A549 (cell line): ENCODE data around the gene BCAS1.

Experiments used
- EP300 ChIP-seq, 2 experiments: fragments of >200 bp; sonication (Bioruptor Twin); formaldehyde crosslinking; IDR thresholded peaks; 2 replicates in 1 of 2; 3 replicates in 1 of 2; pipeline ENCODE4 v1.6.1; 2016 to 2017
- FOSL2 ChIP-seq, 2 experiments: fragments of 450-650 bp in 1 of 2; fragments of >200 bp in 1 of 2; sonication (Bioruptor Twin) in 1 of 2; formaldehyde crosslinking; IDR thresholded peaks; 2 replicates each; pipeline versions ENCODE4 v1.5.0 to v1.6.1; 2016 to 2020; ENCODE audit warnings: mild to moderate bottlenecking in 1 of 2, moderate library complexity in 1 of 2
- MAFK ChIP-seq: fragments of 450-650 bp; IDR thresholded peaks from 2 replicates; pipeline ENCODE4 v1.6.1; 2014; ENCODE audit not compliant: partially characterized antibody
- POLR2A ChIP-seq: IDR thresholded peaks from 2 replicates; pipeline ENCODE4 v1.6.1; 2012; ENCODE audit warnings: mild to moderate bottlenecking, low read length
- SMC3 ChIP-seq: fragments of >200 bp; sonication (Bioruptor Twin); formaldehyde crosslinking; IDR thresholded peaks from 3 replicates; pipeline ENCODE4 v1.6.1; 2018; ENCODE audit warnings: inconsistent platforms
- TF ChIP-seq, protein P1 (sequence below): fragments of >200 bp; sonication (Bioruptor Twin); formaldehyde crosslinking; IDR thresholded peaks from 3 replicates; pipeline ENCODE4 v1.5.1; 2016
- TF ChIP-seq, protein P2 (sequence below): fragments of 450-650 bp; IDR thresholded peaks from 2 replicates; pipeline ENCODE4 v1.6.1; 2014; ENCODE audit warnings: antibody characterized with exemption
- TF ChIP-seq, protein P3 (sequence below): IDR thresholded peaks from 2 replicates; pipeline ENCODE4 v1.6.1; 2012
- TF ChIP-seq, protein P4 (sequence below): IDR thresholded peaks from 2 replicates; pipeline ENCODE4 v1.6.1; 2012
- TF ChIP-seq, protein P5 (sequence below): fragments of 250-450 bp; sonication (Bioruptor Pico); IDR thresholded peaks from 2 replicates; pipeline ENCODE4 v1.5.0; 2020; ENCODE audit warnings: low read depth, mild to moderate bottlenecking, moderate library complexity

DNA sequence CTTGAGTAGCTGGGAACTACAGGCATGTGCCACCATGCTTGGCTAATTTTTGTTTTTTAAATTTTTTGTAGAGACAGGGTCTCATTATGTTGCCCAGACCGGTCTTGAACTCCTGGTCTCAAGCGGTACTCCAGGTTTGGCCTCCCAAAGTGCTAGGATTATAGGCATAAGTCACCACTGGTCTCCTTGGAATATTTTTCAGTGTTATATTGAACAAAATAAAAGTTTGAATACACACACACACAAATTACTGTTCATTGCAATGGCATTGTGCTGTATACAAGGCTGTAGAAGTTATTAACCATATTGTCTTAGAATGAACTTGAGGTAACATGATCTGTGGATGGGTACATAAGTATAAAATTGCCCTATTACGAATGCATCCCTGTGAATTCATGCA lies 166.1 kb downstream of the BCAS1 start:
- TF ChIP-seq, protein P1, sequence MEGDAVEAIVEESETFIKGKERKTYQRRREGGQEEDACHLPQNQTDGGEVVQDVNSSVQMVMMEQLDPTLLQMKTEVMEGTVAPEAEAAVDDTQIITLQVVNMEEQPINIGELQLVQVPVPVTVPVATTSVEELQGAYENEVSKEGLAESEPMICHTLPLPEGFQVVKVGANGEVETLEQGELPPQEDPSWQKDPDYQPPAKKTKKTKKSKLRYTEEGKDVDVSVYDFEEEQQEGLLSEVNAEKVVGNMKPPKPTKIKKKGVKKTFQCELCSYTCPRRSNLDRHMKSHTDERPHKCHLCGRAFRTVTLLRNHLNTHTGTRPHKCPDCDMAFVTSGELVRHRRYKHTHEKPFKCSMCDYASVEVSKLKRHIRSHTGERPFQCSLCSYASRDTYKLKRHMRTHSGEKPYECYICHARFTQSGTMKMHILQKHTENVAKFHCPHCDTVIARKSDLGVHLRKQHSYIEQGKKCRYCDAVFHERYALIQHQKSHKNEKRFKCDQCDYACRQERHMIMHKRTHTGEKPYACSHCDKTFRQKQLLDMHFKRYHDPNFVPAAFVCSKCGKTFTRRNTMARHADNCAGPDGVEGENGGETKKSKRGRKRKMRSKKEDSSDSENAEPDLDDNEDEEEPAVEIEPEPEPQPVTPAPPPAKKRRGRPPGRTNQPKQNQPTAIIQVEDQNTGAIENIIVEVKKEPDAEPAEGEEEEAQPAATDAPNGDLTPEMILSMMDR: no peak
- TF ChIP-seq SMC3: no peak
- no peak for TF ChIP-seq MAFK
- TF ChIP-seq, protein P2, sequence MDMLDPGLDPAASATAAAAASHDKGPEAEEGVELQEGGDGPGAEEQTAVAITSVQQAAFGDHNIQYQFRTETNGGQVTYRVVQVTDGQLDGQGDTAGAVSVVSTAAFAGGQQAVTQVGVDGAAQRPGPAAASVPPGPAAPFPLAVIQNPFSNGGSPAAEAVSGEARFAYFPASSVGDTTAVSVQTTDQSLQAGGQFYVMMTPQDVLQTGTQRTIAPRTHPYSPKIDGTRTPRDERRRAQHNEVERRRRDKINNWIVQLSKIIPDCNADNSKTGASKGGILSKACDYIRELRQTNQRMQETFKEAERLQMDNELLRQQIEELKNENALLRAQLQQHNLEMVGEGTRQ: no peak
- TF ChIP-seq FOSL2 (IDR thresholded peaks at IDR 0.05): no peak
- no peak for TF ChIP-seq FOSL2 (CRISPR knock-in tag; IDR thresholded peaks at IDR 0.05)
- no peak for TF ChIP-seq POLR2A
- TF ChIP-seq, protein P3, sequence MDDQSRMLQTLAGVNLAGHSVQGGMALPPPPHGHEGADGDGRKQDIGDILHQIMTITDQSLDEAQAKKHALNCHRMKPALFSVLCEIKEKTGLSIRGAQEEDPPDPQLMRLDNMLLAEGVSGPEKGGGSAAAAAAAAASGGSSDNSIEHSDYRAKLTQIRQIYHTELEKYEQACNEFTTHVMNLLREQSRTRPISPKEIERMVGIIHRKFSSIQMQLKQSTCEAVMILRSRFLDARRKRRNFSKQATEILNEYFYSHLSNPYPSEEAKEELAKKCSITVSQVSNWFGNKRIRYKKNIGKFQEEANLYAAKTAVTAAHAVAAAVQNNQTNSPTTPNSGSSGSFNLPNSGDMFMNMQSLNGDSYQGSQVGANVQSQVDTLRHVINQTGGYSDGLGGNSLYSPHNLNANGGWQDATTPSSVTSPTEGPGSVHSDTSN: no peak
- TF ChIP-seq, protein P4, sequence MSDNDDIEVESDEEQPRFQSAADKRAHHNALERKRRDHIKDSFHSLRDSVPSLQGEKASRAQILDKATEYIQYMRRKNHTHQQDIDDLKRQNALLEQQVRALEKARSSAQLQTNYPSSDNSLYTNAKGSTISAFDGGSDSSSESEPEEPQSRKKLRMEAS: no peak
- TF ChIP-seq, protein P5, sequence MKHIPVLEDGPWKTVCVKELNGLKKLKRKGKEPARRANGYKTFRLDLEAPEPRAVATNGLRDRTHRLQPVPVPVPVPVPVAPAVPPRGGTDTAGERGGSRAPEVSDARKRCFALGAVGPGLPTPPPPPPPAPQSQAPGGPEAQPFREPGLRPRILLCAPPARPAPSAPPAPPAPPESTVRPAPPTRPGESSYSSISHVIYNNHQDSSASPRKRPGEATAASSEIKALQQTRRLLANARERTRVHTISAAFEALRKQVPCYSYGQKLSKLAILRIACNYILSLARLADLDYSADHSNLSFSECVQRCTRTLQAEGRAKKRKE (CRISPR knock-in tag): no peak
- no peak for TF ChIP-seq EP300 (IDR thresholded peaks at IDR 0.05)
